ENCODE results near the gene ARSA.

DNA sequence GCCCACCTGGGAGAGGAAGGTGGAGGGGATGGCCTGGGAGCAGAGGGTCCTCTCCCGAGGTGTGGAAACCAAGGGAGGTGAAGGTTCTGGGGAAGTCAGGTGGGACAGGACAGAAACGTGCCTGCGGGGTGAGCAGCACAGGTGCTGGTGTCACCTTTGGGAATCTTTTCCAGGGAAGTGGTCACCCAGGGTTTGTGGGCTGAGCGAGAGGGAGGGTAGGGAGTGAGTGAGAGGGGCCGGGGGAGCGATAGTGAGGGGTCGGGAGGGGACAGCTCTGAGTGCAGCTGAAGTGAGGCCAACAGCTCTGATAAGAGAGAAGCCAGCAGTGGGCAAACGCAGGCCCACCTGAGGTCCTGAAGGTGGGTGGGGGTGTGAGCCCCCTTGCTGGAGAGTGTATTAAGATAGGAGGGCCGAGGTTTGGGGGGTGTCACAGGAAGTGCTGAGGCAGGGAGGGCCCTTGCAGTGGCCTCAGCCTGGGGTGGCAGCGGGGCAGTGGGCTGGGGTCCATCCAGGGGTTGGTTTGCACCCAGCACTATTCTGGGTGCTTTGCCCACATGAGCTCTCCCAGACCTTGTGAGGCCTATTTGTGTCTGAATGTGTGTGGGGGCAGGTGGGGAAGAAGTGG lies 43.1 kb upstream of the ARSA start:
- TF ChIP-seq ZFP3 (CRISPR knock-in tag; IDR thresholded peaks at IDR 0.05) (no peak), ZC3H10 (CRISPR knock-in tag; IDR thresholded peaks at IDR 0.05) (no peak), TCF4 (CRISPR knock-in tag; IDR thresholded peaks at IDR 0.05; ENCODE audit: borderline replicate concordance) (no peak), ARNTL (CRISPR knock-in tag; IDR thresholded peaks at IDR 0.05; ENCODE audit: borderline replicate concordance, low read depth) (no peak)

Data from SK-N-SH treated with all-trans-retinoic acid at 6 μM for 48 hours (cell line).